ENCODE results near the gene SMPD4. TPM values are rescaled to one million over a fixed set of nuclear protein-coding genes. Genes with fewer than 3 reads are reported as not detected.

Gene SMPD4
- 24.1 and 24.4 TPM in 2 replicates for total RNA-seq

GRCh38 chr2:130181325-130181879, at the start of gene SMPD4:
SMPD4 (minus strand) TSS chr2:130181602; CDS start chr2:130176592, 5,010 bp downstream.

GRCh38 chr2:130198343-130198742, 16.9 kb upstream of the SMPD4 start, which contains the start of gene TUBA3E:
TUBA3E (minus strand) TSS chr2:130198439; CDS start chr2:130198360, 79 bp downstream.

GRCh38 chr2:130181880-130182682, 679 bp upstream of the SMPD4 start, which contains the start of gene MZT2B:
MZT2B (plus strand) TSS chr2:130182262; CDS start chr2:130182283, 21 bp downstream.

GRCh38 chr2:130145006-130145414, 36.4 kb downstream of the SMPD4 start, which contains the start of gene CCDC74B:
CCDC74B (minus strand) TSS chr2:130145112; CDS start chr2:130144996, 116 bp downstream.

GRCh38 chr2:130129120-130129829, 52.1 kb downstream of the SMPD4 start, which contains the start of gene POTEF:
POTEF (minus strand) TSS chr2:130129222; CDS start chr2:130120515, 8,707 bp downstream.

Other genes with a start within 250 kb of the SMPD4 start
- not detected in 2 replicates for gene RAB6C, start 201.9 kb downstream of the SMPD4 start, total RNA-seq
- gene POTEF, start 52.4 kb downstream of the SMPD4 start, total RNA-seq = not detected in 2 replicates
- 7.4 and 22.7 TPM in 2 replicates for gene CCDC74B, start 36.5 kb downstream of the SMPD4 start, total RNA-seq
- gene MZT2B, start 660 bp upstream of the SMPD4 start, total RNA-seq = 152 and 168 TPM in 2 replicates
- not detected in 2 replicates for gene TUBA3E, start 16.8 kb upstream of the SMPD4 start, total RNA-seq
- gene IMP4, start 161.3 kb upstream of the SMPD4 start, total RNA-seq = 64.4 and 90.5 TPM in 2 replicates
- 17.6 and 30.6 TPM in 2 replicates for gene PTPN18, start 174.5 kb upstream of the SMPD4 start, total RNA-seq

All from cardiac ventricle fibroblast (primary cell).